Left colon (tissue), 2 donors: ENCODE results near the gene FAM9C. TPM values are rescaled to one million over a fixed set of nuclear protein-coding genes. Genes with fewer than 3 reads are reported as not detected.

ENCODE experiments used
- ATAC-seq: fragments of 200-7000 bp; cut with Tn5 transposase; one replicate; pipeline ENCODE4 v1.9.1; 2020; ENCODE audit warnings: mild to moderate bottlenecking, moderate library complexity
- DNase-seq, 2 donors: peaks; one replicate each; pipeline ENCODE4 v3.0.0-alpha.2; 2020
- intact Hi-C, 2 donors: fragments of 100-400 bp; cut with DNase I in 1 of 2; cut with micrococcal nuclease in 1 of 2; formaldehyde crosslinking; loops; one replicate each; pipeline versions ENCODE4 v1.11.2 to v1.14.0; 2022; cut with DNase I, micrococcal nuclease
- total RNA-seq, 2 donors: library from RNA; stranded (reverse); fragmentation: NEBNext Ultra II Directional; extraction: Animal tissue kit (Norgen Biotek cat#: 25700); gene quantifications; one replicate each; pipeline ENCODE4 v1.2.1, GENCODE V29; 2021
- donor health status: DM: no; HTN: no; CAD: no.
- donor health status: DM: yes; HTN: yes; CAD: no.

The FAM9C gene
- total RNA-seq, 2 donors from 2014 or later = 0.09 to 0.17 TPM

- ATAC-seq (no peak), DNase-seq (no peak)
- intact Hi-C loops = no loop called here
These were observed 30.0 kb downstream of the FAM9C start for GRCh38 chrX:13014111-13015096.

- intact Hi-C loops = no loop called here
- DNase-seq (peak in 1 of 2 donors; percentile 57), ATAC-seq (peak; percentile 91)
These were observed 30.9 kb downstream of the FAM9C start for GRCh38 chrX:13013363-13014110.

- no peak for DNase-seq
- intact Hi-C loops = no loop called here
These were observed 33.9 kb downstream of the FAM9C start for GRCh38 chrX:13010546-13010945.

GRCh38 chrX:13009844-13010243 is 34.6 kb downstream of the FAM9C start:
- ATAC-seq = no peak
- no peak for DNase-seq
- intact Hi-C loops = no loop called here

More at GRCh38 chrX:13010546-13010945, 33.9 kb downstream of the FAM9C start:
- no peak for ATAC-seq

GRCh38 chrX:13009273-13009672 is 35.1 kb downstream of the FAM9C start:
- intact Hi-C loops = no loop called here
- ATAC-seq (no peak), DNase-seq (no peak)

- DNase-seq (no peak), ATAC-seq (no peak)
- intact Hi-C loops = no loop called here
These were observed 35.6 kb downstream of the FAM9C start for GRCh38 chrX:13008851-13009250.

GRCh38 chrX:13008189-13008533 is 36.3 kb downstream of the FAM9C start:
- DNase-seq (no peak), ATAC-seq (no peak)
- intact Hi-C loops = no loop called here

GRCh38 chrX:13007519-13008188 is 36.8 kb downstream of the FAM9C start:
- intact Hi-C loops = no loop called here
- peak; percentile 75 for ATAC-seq
- DNase-seq = no peak

GRCh38 chrX:13005661-13006473 is 38.6 kb downstream of the FAM9C start:
- intact Hi-C loops = no loop called here
- no peak for ATAC-seq
- peak in 1 of 2 donors; percentile 51 for DNase-seq

- intact Hi-C loops = no loop called here
- peak; percentile 88 for ATAC-seq
- no peak for DNase-seq
These were observed 42.3 kb downstream of the FAM9C start for GRCh38 chrX:13001961-13002671.

- no peak for ATAC-seq
- intact Hi-C loops = no loop called here
- no peak for DNase-seq
These were observed 43.3 kb downstream of the FAM9C start for GRCh38 chrX:13001097-13001496.

GRCh38 chrX:13000301-13000811 is 44.1 kb downstream of the FAM9C start:
- ATAC-seq (no peak), DNase-seq (no peak)
- intact Hi-C loops = no loop called here

GRCh38 chrX:12999422-12999821 is 45.0 kb downstream of the FAM9C start:
- DNase-seq (no peak), ATAC-seq (no peak)
- intact Hi-C loops = no loop called here

GRCh38 chrX:12997906-12998687 is 46.3 kb downstream of the FAM9C start:
- intact Hi-C loops = no loop called here
- no peak for DNase-seq
- ATAC-seq = no peak

GRCh38 chrX:12996934-12997435 is 47.4 kb downstream of the FAM9C start:
- intact Hi-C loops = no loop called here
- DNase-seq = no peak
- ATAC-seq = no peak

- intact Hi-C loops = no loop called here
These were observed 50.1 kb downstream of the FAM9C start for GRCh38 chrX:12994321-12994720.

GRCh38 chrX:12993826-12994225 is 50.6 kb downstream of the FAM9C start:
- ATAC-seq = no peak
- DNase-seq = no peak
- intact Hi-C loops = no loop called here

More at GRCh38 chrX:12994321-12994720, 50.1 kb downstream of the FAM9C start:
- ATAC-seq = peak; percentile 93
- no peak for DNase-seq
